ENCODE data around the gene JUP. TPM values are rescaled to one million over a fixed set of nuclear protein-coding genes. Genes with fewer than 3 reads are reported as not detected.

Gene JUP
- total RNA-seq, 1 experiment from 2014 or later, result 132 TPM

GRCh38 chr17:41824086-41824485 is 37.6 kb upstream of the JUP start:
- H3K4me3 ChIP-seq (ENCODE audit: low read length), result no peak overlapping the region
- H3K9me3 ChIP-seq (ENCODE audit: low read length), result no peaks in the 10 kb centered on the region
- CTCF ChIA-PET, result no interaction called here
- TF ChIP-seq EZH2 (IDR thresholded peaks at IDR 0.05; ENCODE audit: low read length, unreplicated experiment), result no peak
- TF ChIP-seq EZH2phosphoT487 (IDR thresholded peaks at IDR 0.05; ENCODE audit: borderline replicate concordance, low read length), result no peak
- no peak for TF ChIP-seq CTCF (conservative IDR thresholded peaks at IDR 0.05; ENCODE audit: low read depth, low read length)
- no peak overlapping the region for H3K27ac ChIP-seq (ENCODE audit: low read length)
- no peaks in the 10 kb centered on the region for H3K9me2 ChIP-seq (replicated peaks; ENCODE audit: low read length)
- ATAC-seq (no peak), DNase-seq (no peak)
- H3F3A ChIP-seq (ENCODE audit: low read length, unreplicated experiment), result no peaks in the 10 kb centered on the region
- no peak overlapping the region for H3K4me2 ChIP-seq (ENCODE audit: low read length)
- H3K27me3 ChIP-seq (ENCODE audit: low read length), result no peaks in the 10 kb centered on the region
- H3K36me3 ChIP-seq (ENCODE audit: low read depth, low read length), result no peaks in the 10 kb centered on the region
- intact Hi-C loops (cut with micrococcal nuclease), result no loop called here
- POLR2A ChIA-PET (ENCODE audit: unreplicated experiment), result interaction anchor here (0.6 kb wide), 1 partner anchor 22 kb away, joined by 8 read pairs; no protein-coding TSS in a partner anchor
- H3K9ac ChIP-seq (ENCODE audit: low read length), result no peak overlapping the region
- H2AFZ ChIP-seq (ENCODE audit: low read length), result no peak overlapping the region
- H4K20me1 ChIP-seq (ENCODE audit: low read length), result no peaks in the 10 kb centered on the region
- H3K4me1 ChIP-seq (ENCODE audit: insufficient read depth, low read length), result no peaks in the 10 kb centered on the region
- no peaks in the 10 kb centered on the region for H3K79me2 ChIP-seq (ENCODE audit: low read length)
- BruUV-seq (replicated peaks), result no TSS peak

- Histone ChIP-seq H3K36me3 (ENCODE audit: low read depth, low read length) (no peaks in the 10 kb centered on the region), H3K27ac (ENCODE audit: low read length) (no peak overlapping the region), H3K4me3 (ENCODE audit: low read length) (no peak overlapping the region), H3K4me1 (ENCODE audit: insufficient read depth, low read length) (no peaks in the 10 kb centered on the region), H3K79me2 (ENCODE audit: low read length) (no peaks in the 10 kb centered on the region), H3K4me2 (ENCODE audit: low read length) (no peak overlapping the region), H3K27me3 (ENCODE audit: low read length) (no peaks in the 10 kb centered on the region), H2AFZ (ENCODE audit: low read length) (no peak overlapping the region), H4K20me1 (ENCODE audit: low read length) (no peaks in the 10 kb centered on the region), H3K9ac (ENCODE audit: low read length) (no peak overlapping the region), H3K9me3 (ENCODE audit: low read length) (no peaks in the 10 kb centered on the region), H3F3A (ENCODE audit: low read length, unreplicated experiment) (no peaks in the 10 kb centered on the region), H3K9me2 (replicated peaks; ENCODE audit: low read length) (no peaks in the 10 kb centered on the region)
- POLR2A ChIA-PET (ENCODE audit: unreplicated experiment), result interaction anchor here (0.6 kb wide), 1 partner anchor 22 kb away, joined by 8 read pairs; no protein-coding TSS in a partner anchor
- intact Hi-C loops (cut with micrococcal nuclease), result no loop called here
- no peak for DNase-seq
- no peak for ATAC-seq
- CTCF ChIA-PET, result no interaction called here
- BruUV-seq (replicated peaks), result TSS peak; percentile 17
- TF ChIP-seq EZH2phosphoT487 (IDR thresholded peaks at IDR 0.05; ENCODE audit: borderline replicate concordance, low read length), result no peak
- TF ChIP-seq CTCF (conservative IDR thresholded peaks at IDR 0.05; ENCODE audit: low read depth, low read length), result no peak
- TF ChIP-seq EZH2 (IDR thresholded peaks at IDR 0.05; ENCODE audit: low read length, unreplicated experiment), result no peak
Observed at GRCh38 chr17:41823580-41823979, 37.1 kb upstream of the JUP start.

DNA sequence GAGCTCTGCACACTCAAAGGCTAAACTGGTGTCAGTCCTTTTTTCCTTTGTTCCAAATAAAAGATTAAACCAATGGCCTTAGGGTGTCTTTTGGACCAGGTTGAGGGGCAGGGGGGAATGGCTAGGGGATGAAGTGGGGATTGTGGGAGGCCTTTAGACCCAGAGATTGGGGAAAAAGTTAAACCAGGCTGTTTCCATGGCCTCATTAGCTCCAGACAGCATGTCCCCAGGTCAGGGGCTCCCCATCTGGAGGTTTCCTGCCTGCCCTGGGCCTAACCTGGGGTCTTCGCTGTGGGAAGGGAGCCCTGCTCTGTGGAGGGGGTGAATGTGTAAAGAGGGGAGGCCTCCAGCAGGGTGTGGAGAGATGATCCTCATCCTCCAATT is 36.6 kb upstream of the JUP start:
- Histone ChIP-seq H3K9me3 (ENCODE audit: low read length) (no peaks in the 10 kb centered on the region), H3K27me3 (ENCODE audit: low read length) (no peaks in the 10 kb centered on the region), H3K36me3 (ENCODE audit: low read depth, low read length) (no peaks in the 10 kb centered on the region), H4K20me1 (ENCODE audit: low read length) (no peaks in the 10 kb centered on the region), H3K4me2 (ENCODE audit: low read length) (no peak overlapping the region), H3F3A (ENCODE audit: low read length, unreplicated experiment) (no peaks in the 10 kb centered on the region), H3K9ac (ENCODE audit: low read length) (no peak overlapping the region), H3K79me2 (ENCODE audit: low read length) (no peaks in the 10 kb centered on the region), H2AFZ (ENCODE audit: low read length) (no peak overlapping the region), H3K9me2 (replicated peaks; ENCODE audit: low read length) (no peaks in the 10 kb centered on the region), H3K4me3 (ENCODE audit: low read length) (no peak overlapping the region), H3K4me1 (ENCODE audit: insufficient read depth, low read length) (no peaks in the 10 kb centered on the region), H3K27ac (ENCODE audit: low read length) (no peak overlapping the region)
- CTCF ChIA-PET, result no interaction called here
- ATAC-seq (no peak), DNase-seq (no peak)
- POLR2A ChIA-PET (ENCODE audit: unreplicated experiment), result no interaction called here
- no peak for TF ChIP-seq EZH2 (IDR thresholded peaks at IDR 0.05; ENCODE audit: low read length, unreplicated experiment)
- no TSS peak for BruUV-seq (replicated peaks)
- intact Hi-C loops (cut with micrococcal nuclease), result no loop called here
